ENCODE results near the gene LRRC74B.

LRRC74B gene

GRCh38 chr22:21028277-21029251 is 17.2 kb upstream of the LRRC74B start:
- ChIA-PET POLR2A (interaction anchor here (1.4 kb wide), 1 partner anchor 27 kb away, joined by 4 read pairs; the partner anchor contains the start of gene THAP7), CTCF (no interaction called here)
- DNase-seq (ENCODE audit: extremely low spot score): no peak

GRCh38 chr22:21029486-21030025 is 16.2 kb upstream of the LRRC74B start:
- ChIA-PET CTCF (no interaction called here), POLR2A (interaction anchor here (1.4 kb wide), 1 partner anchor 28 kb away, joined by 4 read pairs; the partner anchor contains the start of gene THAP7)
- DNase-seq (ENCODE audit: extremely low spot score): no peak
- TF ChIP-seq CTBP1 (IDR thresholded peaks at IDR 0.05; ENCODE audit: borderline replicate concordance) (no peak), FOXK2 (IDR thresholded peaks at IDR 0.05) (no peak), BHLHE40 (IDR thresholded peaks at IDR 0.05; ENCODE audit: borderline replicate concordance) (no peak), ELF4 (IDR thresholded peaks at IDR 0.05) (no peak), NFRKB (IDR thresholded peaks at IDR 0.05) (no peak), TARDBP (IDR thresholded peaks at IDR 0.05) (no peak), PKNOX1 (IDR thresholded peaks at IDR 0.05) (no peak), ARNT (IDR thresholded peaks at IDR 0.05) (no peak), ZNF384 (IDR thresholded peaks at IDR 0.05) (no peak), FOXM1 (IDR thresholded peaks at IDR 0.05; ENCODE audit: borderline replicate concordance) (no peak), SP1 (IDR thresholded peaks at IDR 0.05) (no peak), FOXA1 (IDR thresholded peaks at IDR 0.05) (no peak)

More at GRCh38 chr22:21028277-21029251, 17.2 kb upstream of the LRRC74B start:
- no peak for TF ChIP-seq HDGF (IDR thresholded peaks at IDR 0.05; ENCODE audit: borderline replicate concordance)
- no peak for TF ChIP-seq FOXA1 (IDR thresholded peaks at IDR 0.05)
- no peak for TF ChIP-seq FOXM1 (IDR thresholded peaks at IDR 0.05; ENCODE audit: borderline replicate concordance)
- TF ChIP-seq CTBP1 (IDR thresholded peaks at IDR 0.05; ENCODE audit: borderline replicate concordance): no peak
- no peak for TF ChIP-seq SUZ12 (IDR thresholded peaks at IDR 0.05)
- no peak for TF ChIP-seq PKNOX1 (IDR thresholded peaks at IDR 0.05)

- no peak for DNase-seq (ENCODE audit: extremely low spot score)
- CTCF ChIA-PET: no interaction called here
- POLR2A ChIA-PET: no interaction called here
- TF ChIP-seq PKNOX1 (IDR thresholded peaks at IDR 0.05): no peak
- TF ChIP-seq NFRKB (IDR thresholded peaks at IDR 0.05): no peak
- TF ChIP-seq HDGF (IDR thresholded peaks at IDR 0.05; ENCODE audit: borderline replicate concordance): no peak
- no peak for TF ChIP-seq BHLHE40 (IDR thresholded peaks at IDR 0.05; ENCODE audit: borderline replicate concordance)
These were observed 15.7 kb upstream of the LRRC74B start for GRCh38 chr22:21030032-21030431.

- CTCF ChIA-PET: no interaction called here
- TF ChIP-seq TARDBP (IDR thresholded peaks at IDR 0.05) (no peak), PKNOX1 (IDR thresholded peaks at IDR 0.05) (no peak), NFRKB (IDR thresholded peaks at IDR 0.05) (no peak), L3MBTL2 (conservative IDR thresholded peaks at IDR 0.05) (no peak), FOXM1 (IDR thresholded peaks at IDR 0.05; ENCODE audit: borderline replicate concordance) (no peak), SUZ12 (IDR thresholded peaks at IDR 0.05) (no peak), FOXK2 (IDR thresholded peaks at IDR 0.05) (no peak), HDGF (IDR thresholded peaks at IDR 0.05; ENCODE audit: borderline replicate concordance) (no peak), SP1 (IDR thresholded peaks at IDR 0.05) (no peak), LEF1 (IDR thresholded peaks at IDR 0.05; ENCODE audit: borderline replicate concordance) (no peak), BHLHE40 (IDR thresholded peaks at IDR 0.05; ENCODE audit: borderline replicate concordance) (no peak), CTBP1 (IDR thresholded peaks at IDR 0.05; ENCODE audit: borderline replicate concordance) (no peak), ARNT (IDR thresholded peaks at IDR 0.05) (no peak), FOXA1 (IDR thresholded peaks at IDR 0.05) (no peak), ZNF384 (IDR thresholded peaks at IDR 0.05) (no peak), ELF4 (IDR thresholded peaks at IDR 0.05) (no peak)
- DNase-seq (ENCODE audit: extremely low spot score): no peak
- POLR2A ChIA-PET: no interaction called here
These were observed 14.9 kb upstream of the LRRC74B start for GRCh38 chr22:21030621-21031544.

- ChIA-PET CTCF (no interaction called here), POLR2A (no interaction called here)
- no peak for DNase-seq (ENCODE audit: extremely low spot score)
- TF ChIP-seq ARNT (IDR thresholded peaks at IDR 0.05) (no peak), FOXK2 (IDR thresholded peaks at IDR 0.05) (no peak), LEF1 (IDR thresholded peaks at IDR 0.05; ENCODE audit: borderline replicate concordance) (no peak), CTBP1 (IDR thresholded peaks at IDR 0.05; ENCODE audit: borderline replicate concordance) (no peak), ELF4 (IDR thresholded peaks at IDR 0.05) (no peak)
These were observed 14.2 kb upstream of the LRRC74B start for GRCh38 chr22:21031545-21032036.

All from HEK293T (cell line).